Erythroblast (primary cell): ENCODE measurements around the gene RNF180.

Experiments used
- GATA1 ChIP-seq: IDR thresholded peaks from 2 replicates; pipeline ENCODE4 v1.6.1; 2011; ENCODE audit warnings: low read depth, mild to moderate bottlenecking, control low read depth, low read length, moderate library complexity
- POLR2A ChIP-seq: IDR thresholded peaks from 2 replicates; pipeline ENCODE4 v1.6.1; 2011; ENCODE audit warnings: mild to moderate bottlenecking, low read length

DNA sequence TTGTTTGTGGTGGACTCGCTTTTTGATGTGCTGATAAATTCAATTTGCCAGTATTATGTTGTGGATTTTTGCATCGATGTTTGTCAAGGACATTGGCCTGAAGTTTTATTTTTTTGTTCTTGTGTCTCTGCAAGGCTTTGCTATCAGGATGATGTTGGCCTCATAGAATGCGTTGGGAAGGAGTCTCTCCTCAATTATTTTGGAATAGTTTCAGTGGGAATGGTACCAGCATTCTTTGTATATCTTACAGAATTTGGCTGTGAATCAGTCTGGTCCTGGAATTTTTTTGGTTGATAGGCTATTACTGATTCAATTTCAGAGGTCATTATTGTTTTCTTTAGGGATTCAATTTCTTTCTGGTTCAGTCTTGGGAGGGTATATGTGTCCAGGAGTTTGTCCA lies 198.8 kb downstream of the RNF180 start:
- TF ChIP-seq POLR2A (no peak), GATA1 (no peak)
